ENCODE data around the gene NT5C3A.
"Not testable (repeated sequence)": the region's sequence is repeated elsewhere in the genome, so short reads cannot be mapped to it uniquely, and the experiment has no call there.

NT5C3A gene

DNA sequence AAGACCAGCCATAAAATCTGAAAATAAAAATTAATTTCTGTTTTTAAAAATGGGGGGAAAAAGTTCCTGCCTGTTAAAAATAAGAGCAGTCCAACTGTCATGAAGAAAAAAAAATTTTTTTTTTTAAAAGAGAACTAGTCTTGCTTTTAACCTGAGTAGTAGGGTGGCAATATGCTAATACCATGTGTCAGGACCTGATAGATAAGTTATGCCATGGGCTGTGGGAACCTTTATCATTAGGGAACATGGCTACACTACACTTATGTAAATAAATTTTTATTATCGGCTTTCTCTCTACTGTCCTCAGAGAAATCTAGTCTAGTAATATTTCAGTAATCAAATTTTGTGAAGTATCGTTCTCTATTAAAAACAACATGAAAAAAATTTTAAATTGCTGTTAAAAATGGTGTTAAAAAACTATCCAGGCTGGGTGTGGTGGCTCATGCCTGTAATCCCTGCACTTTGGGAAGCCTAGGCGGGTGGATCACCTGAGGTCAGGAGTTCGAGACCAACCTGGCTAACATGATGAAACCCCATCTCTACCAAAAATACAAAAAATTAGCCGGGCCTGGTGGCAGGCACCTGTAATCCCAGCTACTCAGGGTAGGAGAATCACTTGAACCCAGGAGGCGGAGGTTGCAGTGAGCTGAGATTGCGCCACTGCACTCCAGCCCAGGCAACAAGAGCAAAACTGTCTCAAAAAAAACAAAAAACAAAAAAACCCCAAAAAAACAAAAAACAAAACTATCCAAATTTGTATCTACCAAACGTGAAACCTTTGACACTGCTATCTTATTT, 20.7 kb downstream of the NT5C3A start:
- no peak for DNase-seq (ENCODE audit: low read depth in 3 of 3)

DNA sequence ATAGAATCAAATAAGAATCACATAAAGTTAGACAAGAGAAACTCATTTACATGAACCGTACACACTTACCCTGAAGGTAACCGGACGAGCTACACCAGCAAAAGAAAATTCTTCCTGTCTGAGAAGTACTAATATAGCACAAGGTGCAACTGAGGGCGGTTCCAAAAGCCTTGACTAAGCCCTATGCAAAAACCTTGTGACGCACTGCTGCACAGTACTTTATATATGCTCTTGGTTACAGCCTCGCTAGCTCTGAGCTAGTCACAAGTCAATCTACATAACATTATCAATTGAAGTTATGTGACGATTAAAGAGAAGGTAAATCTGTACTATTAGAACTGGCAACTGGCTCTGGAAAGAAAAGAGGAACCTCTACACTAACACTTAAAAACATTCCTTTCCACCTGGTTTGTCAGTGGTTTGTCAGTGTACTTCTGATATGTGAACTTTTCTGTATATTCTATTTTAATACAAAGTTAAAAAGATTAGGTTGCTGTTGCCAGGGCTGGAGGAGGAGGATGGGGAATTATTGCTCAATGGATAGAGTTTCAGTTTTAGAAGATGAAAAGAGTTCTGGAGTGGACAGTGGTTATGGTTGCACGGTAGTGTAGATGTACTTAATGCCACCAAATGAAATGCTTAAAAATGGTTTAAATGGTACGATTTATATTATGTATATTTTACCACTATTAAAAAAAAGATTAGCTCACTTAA, 21.6 kb downstream of the NT5C3A start:
- peak; percentile 28 to 51 (median 34) for DNase-seq (ENCODE audit: low read depth in 3 of 3)

DNA sequence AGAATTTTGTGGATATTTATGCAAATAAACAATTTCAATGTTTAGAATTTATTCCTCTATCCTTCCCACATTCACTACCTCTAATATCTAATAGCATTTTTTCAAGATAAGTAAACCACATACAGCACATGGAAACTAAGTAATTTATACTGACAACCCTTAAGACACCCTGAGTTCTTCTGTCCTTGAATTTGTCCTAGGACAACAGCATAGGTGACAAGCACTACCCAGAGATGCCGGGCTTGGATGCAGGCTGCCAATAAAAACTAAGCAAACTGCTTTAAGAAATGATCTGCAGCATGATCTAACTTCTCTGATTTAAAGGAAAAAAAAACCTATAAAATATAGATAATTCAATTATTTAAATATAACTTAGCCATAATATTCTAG, 22.7 kb downstream of the NT5C3A start:
- DNase-seq (ENCODE audit: low read depth in 3 of 3) = no peak

DNA sequence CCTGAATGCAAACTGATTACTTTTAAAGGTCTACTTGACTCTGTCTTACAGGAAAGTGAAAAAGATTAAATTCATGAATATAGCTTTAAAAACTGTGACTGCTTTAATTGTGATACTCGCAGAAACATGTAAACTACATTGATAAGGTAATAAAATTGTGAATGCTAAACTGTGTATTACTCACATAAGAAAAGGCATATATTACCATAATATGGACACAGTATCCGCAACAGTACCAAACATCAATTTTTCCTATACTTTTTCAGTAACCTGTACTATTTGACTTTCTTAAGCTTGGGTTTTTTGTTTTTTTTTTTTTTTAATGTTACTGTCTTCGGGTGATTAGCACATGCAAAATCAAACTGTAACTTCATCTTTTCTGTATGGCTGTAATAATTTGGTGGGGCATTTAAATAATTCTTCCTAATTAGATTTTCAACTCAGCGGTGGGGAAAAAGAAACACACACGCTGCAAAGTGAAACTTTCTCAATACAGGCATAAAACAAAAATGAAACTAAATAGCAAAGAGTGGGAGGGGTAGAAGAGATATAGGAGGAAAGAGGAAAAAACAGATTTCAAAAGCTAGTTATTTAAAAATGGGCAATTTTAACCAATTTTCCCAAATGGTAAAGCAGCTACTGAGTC, 23.2 kb downstream of the NT5C3A start:
- no peak for DNase-seq (ENCODE audit: low read depth in 3 of 3)

DNA sequence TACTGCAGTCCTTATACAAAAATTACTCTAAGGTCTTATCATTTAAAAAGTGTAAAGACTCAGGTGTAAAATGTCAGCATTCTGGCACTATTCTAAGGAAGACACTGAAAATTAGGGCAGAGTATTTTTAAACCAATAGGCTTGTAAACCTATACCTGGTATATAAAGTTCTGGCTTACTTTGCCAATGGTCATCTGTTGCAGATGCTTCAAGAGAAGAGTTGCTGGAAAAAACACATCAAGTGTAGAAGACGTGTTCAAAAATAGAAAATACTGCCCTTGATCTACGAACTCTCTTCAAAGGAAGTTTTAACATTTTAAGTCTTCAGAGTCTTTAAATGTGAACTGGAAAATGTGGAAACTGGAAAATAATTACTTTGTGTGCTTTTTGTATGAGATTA, 23.9 kb downstream of the NT5C3A start:
- no peak for DNase-seq (ENCODE audit: low read depth in 3 of 3)

DNA sequence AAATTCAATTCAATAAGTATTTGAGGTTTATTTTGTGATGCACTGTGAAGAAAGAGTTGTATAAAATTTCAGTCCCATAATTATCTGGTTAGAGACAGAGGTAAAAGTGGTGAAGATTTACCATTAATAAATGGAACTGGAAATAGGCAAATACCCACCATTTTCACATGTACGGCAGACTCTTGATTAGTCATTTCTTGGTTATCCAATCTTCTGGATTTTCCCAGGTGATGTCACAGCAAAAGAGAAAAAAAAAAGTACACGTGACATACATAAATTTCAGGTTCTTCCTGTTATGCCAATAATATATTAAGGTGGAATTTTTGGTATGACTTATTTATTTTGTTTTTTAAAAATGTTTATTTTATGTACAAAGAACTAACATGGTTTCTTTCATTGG, 26.8 kb downstream of the NT5C3A start:
- DNase-seq (ENCODE audit: low read depth in 3 of 3) = no peak

DNA sequence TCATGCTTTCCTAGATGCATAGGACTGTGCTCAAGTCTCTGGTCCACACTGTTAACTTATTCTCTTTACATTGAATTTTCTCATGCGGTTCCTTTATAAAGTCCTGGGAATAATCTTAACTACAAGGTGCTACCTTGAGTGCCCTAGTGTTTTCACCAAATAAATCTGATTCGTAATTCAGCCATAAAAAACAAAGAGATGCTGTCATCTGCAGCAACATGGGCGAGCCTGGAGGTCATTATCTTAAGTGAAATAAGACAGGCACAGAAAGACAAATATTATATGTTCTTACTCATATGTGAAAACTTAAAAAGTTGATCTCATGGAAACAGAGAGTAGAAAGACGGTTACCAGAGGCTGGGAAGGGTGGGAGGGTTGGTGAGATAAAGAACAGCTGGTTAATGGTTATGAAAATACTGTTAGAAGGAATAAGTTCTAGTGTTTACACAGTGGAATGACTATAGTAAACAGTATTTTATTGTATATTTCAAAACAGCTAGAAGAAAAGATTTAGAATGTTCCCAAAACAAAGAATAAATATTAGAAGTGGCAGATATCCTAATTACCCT, 38.3 kb downstream of the NT5C3A start:
- no peak for DNase-seq (ENCODE audit: low read depth in 3 of 3)

DNA sequence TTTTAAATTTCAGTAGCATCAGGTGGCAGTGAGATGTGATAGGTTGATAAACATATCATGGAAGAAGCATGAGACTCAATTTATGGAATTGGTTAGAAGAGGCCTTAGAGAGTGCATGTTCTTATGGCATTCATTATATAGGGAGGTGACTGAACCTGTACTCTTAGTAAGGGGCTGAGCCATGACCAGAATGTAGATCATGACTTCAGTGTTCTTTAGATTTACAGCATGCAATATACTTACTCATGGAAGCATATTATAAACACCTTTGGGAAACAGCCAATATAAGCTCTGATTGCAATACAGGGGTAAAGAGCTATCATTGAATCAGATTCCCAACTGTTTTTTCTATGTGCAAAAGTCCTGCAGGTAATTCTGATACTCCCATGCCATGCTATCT, 50.2 kb downstream of the NT5C3A start:
- no peak for DNase-seq (ENCODE audit: low read depth in 3 of 3)

DNA sequence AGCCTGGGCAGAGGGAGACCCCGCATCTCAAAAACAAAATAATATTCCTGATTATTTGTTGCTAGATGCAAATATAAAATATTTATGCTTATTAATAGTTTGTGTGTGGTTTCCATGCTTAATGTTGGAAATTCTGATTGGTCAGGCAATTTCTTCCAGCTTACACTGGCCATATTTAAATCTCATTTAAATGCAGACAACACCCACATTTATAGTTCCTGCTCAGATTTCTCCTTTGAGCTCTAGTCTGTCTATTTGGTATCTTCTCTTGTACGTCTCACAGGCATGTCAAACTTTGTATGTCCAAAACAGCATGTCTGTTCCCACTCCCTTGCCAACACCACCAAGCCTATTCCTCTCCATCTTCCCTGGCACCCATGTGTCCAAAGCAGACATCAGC, 52.8 kb downstream of the NT5C3A start:
- no peak for DNase-seq (ENCODE audit: low read depth in 3 of 3)

DNA sequence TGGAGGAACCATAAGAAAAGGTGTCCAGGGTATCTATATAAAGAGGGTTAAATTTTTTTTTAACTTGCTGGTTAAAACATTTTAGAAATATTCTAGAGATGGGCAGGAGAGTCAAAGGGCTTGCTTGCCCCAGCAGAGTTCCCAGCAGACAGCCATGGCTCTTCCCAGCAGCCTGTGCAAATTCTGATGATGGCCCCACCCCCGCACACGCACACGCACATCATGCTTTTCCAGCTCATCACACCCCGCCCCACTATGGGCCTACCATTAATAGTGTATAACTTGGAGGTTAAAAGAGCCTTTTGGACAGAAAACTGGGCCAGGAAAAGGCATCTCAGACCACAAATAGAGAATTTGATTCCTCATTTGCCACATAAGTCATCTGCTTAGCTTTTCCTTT, 56.9 kb downstream of the NT5C3A start:
- DNase-seq (ENCODE audit: low read depth in 3 of 3) = not testable (repeated sequence)

DNA sequence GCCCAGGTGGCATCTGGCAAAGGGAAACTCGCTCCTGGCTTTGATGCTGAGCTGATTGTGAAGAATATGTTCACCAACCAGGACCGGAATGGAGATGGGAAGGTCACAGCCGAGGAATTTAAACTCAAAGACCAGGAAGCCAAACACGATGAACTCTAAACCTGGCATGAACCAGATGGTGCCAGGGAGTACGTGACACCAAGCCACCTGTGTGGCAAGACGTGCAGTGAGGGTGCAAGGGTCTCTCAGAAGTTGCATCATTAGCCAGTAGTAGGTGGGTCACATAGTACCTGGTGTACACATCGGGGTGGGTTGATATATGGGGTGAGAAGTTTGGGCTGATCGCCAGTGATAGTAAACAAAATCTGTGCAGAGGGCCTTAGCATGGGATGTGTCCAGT, 57.4 kb downstream of the NT5C3A start:
- DNase-seq (ENCODE audit: low read depth in 3 of 3) = not testable (repeated sequence)

DNA sequence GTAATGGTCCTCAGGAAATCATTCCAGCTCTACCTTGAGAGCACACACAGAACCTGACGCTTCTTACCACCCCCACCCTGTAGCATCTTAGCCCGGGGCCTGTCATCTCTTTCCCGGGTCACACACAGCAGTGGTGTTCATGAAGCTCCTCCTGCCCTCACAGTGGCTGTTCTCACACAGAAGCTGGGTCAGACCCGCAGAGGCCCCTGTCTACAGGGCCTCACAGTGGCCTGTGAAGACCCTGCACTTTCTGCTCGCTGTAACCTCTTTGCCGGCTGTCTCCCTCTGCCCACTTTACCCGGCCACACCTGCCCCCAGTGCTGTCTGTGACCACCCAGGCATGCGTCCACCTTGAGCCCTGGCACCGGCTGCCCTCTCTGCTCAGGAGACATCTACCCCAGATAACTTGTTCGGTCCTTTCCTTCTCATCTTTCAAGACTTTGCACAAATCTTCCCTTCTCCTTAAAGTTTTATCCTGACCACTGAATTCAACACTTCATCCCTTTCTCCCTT, 58.4 kb downstream of the NT5C3A start:
- DNase-seq (ENCODE audit: low read depth in 3 of 3) = not testable (repeated sequence)

DNA sequence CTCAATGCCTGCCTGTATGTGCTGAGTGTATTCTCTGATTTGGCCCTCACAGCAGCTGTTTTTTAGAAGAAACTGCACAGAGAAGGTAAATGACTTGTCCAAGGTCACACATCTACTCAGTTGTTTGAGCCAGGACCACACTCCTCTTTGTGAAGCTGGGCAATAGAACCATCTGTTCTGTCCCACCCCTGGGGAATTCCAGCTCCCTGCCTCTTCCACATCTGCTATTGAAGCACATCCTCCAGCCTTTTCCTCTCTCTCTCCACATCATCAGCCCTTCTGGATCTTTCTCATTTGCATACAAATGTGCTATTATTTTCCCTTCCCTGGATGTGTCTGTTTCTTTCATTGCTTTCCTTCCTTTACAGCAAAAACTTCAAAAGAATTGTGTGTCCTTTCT, 59.5 kb downstream of the NT5C3A start:
- DNase-seq (ENCODE audit: low read depth in 3 of 3) = not testable (repeated sequence)

DNA sequence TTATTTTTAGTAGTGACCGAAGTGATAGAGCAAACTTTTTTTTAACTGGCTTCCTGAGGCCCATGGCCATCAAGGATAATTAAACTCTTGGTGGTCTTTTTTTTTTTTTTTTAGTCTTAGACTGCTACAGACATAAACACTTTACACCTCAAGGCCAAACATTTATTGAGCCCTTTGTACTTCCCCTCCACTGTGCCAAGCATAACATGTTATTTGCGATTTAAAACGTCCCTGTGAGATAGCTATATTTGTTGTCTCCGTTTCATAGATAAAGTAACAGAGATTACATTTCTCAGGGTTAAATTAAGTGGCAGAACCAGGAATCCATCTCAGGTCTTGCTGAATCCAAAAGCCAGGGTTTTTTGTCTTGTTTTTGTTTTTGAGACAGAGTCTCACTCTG, 63.2 kb downstream of the NT5C3A start:
- not testable (repeated sequence) for DNase-seq (ENCODE audit: low read depth in 3 of 3)

DNA sequence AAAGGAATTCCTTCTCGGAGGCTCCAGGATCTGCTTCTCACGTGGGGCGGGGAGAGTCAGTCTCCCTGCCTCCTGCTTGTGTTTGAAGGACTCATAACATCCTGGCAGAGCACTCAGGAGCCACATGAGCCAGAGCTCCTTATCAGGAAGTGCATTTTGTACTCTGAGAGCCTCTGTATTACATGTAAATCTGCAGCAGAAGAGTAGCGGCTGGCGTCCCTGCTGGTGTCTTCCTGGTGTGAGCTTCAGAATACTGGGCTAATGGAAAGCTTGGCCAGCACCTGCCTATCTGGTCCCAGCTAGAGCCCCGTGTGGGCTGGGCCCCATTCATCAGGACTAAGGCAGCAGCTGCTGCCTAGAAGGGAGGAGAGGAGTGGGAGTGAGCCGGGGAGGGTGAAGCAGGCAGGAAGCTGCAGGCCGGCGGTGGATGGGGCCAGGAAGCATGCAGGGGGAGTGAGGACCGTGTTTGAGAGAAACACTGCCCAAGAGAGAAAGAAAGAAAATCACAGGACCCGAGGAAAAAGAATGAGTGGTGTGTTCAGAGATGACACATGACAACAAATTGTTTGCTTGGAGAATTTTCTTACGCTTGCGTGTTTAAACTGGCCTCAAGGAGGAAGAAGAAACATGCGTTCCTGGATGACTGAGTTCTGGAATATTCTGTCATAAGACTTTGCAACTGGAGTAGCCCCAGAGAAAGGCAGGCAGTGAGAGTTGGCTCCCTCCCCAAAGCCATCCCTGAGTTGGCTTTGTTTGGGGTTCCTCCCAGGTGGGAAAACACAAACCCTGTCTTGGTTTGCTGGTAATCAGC, 64.0 kb downstream of the NT5C3A start:
- not testable (repeated sequence) for DNase-seq (ENCODE audit: low read depth in 3 of 3)

DNA sequence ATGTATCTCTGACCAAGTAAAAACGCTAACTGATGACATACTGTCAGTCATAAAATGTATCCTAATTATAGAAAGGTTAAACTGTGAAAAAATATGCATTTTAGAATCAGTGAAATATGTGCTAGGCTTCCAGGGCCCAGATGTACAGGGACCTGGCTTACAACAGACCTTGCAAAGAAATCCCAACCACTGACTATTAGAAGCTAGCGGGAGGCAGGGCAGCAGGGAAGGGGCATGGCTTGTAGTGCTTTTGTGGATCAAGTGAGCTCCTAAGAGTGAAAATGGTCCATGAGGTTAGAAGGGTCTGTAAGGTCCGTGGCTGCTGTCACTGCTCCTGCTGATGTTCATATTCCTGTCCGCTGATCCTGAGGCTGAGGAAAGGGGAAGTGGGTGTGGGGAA, 64.6 kb downstream of the NT5C3A start:
- DNase-seq (ENCODE audit: low read depth in 3 of 3) = not testable (repeated sequence)

DNA sequence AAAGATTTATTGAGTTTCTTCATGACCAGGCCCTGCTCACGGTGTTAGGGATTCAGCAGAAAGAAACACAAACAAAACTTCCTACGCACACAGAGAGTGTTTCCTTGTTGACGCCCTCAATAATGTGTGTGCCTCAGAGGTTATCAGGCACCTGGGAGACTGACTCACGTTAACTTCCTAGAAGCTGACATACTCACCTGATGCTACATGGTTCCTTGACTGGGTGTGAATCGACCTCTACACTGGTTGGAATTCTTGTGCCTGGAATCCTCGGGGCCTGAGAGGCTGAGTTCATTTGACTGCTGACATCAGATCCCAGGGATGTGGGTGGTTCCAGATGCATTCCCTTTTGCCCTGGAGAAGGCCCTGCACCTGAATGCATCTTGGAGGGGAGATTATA, 69.8 kb downstream of the NT5C3A start:
- DNase-seq (ENCODE audit: low read depth in 3 of 3) = not testable (repeated sequence)

DNA sequence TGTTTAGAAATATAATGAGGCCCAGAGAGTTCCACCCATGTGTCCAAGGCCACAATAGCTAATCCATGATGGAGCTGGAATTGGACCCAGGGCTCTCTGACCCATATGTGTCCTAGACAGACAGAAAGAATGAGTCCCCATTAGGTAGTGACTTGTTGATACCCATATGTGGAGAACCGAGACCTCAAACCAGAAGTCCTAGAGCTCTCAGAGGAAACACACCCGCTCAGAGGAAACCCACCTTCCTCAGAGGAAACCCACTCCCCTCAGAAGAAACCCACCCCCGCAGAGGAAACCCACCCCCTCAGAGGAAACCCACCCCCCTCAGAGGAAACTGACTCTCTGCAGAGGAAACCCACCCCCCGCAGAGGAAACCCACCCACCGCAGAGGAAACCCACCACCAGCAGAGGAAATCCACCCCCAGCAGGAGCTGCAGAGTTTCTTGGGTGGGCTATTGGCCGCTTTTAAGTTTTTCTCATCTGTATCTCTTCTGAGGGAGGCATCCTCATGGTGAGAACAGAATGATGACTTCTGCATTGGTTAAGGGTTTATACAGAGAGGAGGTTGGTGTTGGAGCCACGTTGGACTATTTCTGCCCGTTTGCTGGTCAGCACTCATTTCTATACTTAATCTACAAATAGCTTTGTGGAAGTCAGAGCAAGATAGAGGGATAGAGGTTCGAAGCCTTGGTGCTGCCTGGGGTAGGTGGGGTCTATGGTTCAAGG, 70.4 kb downstream of the NT5C3A start:
- not testable (repeated sequence) for DNase-seq (ENCODE audit: low read depth in 3 of 3)

DNA sequence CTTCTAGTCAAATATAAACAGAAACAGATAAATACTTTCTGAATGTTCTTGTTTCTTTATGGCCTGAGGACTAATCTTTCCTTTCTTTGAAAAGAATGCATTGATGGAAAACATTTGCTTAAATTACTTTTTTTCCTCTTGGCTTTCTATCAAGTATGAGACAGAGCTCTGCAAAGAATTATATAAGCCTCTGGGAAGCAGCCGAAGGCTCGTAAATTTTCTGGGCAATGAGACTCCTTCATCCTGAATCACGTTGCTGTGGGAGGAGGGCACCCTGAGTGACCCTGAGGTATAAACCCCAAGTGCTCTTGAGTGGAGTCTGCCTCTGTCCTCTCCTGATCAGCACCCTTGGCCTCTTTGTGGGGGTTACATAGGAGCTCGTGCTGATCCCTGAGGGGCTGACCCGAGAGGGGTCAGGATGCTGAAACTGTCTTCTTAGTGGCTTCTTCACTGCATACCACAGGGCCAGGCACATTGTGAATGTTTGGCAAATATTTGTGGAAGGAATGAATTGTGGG, 71.4 kb downstream of the NT5C3A start:
- DNase-seq (ENCODE audit: low read depth in 3 of 3) = not testable (repeated sequence)

DNA sequence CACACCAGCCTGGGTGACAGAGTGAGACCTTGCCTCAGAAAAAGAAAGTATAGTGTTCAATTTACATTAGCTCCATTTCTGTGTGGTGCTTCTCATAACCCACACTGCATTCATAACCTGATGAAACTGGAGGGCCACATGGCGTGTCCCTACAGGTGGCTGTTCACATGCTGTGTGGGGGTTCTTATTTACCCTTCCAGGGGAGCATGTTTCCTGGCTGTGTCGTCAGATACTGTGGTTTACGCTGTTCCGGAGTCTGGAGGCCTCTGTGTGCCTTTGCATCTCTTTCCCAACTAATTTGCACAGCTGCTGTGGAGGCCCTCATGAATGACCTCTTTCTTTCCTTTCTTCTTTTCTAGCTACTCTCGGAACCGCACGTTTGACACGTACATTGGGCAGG, 74.4 kb downstream of the NT5C3A start:
- not testable (repeated sequence) for DNase-seq (ENCODE audit: low read depth in 3 of 3)
